Gastroesophageal sphincter (tissue), 3 donors: ENCODE results near the gene LDB1.

Source experiments
- CTCF ChIP-seq, 4 experiments: fragments of 200-600 bp in 2 of 4; fragments of 450-650 bp in 2 of 4; sonication (generic) in 1 of 4; IDR thresholded peaks; one replicate each; pipeline ENCODE4 v1.5.1; 2017 to 2019; ENCODE audit warnings: antibody characterized with exemption in 4 of 4, mild to moderate bottlenecking in 2 of 4, moderate library complexity in 2 of 4
- EP300 ChIP-seq: sonication (generic); formaldehyde crosslinking; IDR thresholded peaks from one replicate; pipeline ENCODE4 v1.6.1; 2017; ENCODE audit warnings: antibody characterized with exemption, mild to moderate bottlenecking
- POLR2A ChIP-seq, 2 donors: fragments of 450-650 bp; IDR thresholded peaks; one replicate each; pipeline ENCODE4 v1.6.1; 2017; ENCODE audit warnings: antibody characterized with exemption in 2 of 2, mild to moderate bottlenecking in 2 of 2, moderate library complexity in 1 of 2

- TF ChIP-seq EP300 (no peak), CTCF (IDR thresholded peaks at IDR 0.05) (no peak), POLR2A (IDR thresholded peaks at IDR 0.05) (no peak)
These were observed 20.9 kb upstream of the LDB1 start for GRCh38 chr10:102140913-102141540.
